HPDE6-E6E7 (cell line): ENCODE results near the gene AHR.
"Not testable (repeated sequence)": the region's sequence is repeated elsewhere in the genome, so short reads cannot be mapped to it uniquely, and the experiment has no call there.

Source experiments
- DNase-seq: peaks from one replicate; pipeline ENCODE4 v3.0.0; 2011; ENCODE audit warnings: missing footprints; ENCODE audit errors: extremely low spot score

Gene AHR

DNA sequence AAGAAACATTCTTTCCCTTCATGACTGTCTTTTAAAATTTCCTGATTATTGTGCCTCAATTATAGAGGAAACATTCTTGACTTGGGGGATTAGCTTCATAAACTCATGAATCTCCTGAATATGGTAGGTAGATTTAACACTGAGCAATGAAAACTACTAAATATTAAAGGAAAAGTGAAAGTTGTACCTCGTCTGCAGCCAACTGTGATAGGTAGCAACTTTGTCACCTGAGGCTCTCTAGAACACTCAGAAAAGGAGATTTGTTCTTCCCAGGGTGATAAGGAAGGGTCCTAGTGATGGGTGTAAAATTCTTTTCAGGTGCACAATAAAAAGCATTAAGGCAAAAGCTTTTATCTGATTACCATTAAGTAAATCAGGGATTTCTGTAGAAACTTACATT lies 78.1 kb downstream of the AHR start:
- no peak for DNase-seq

GRCh38 chr7:17380736-17381662 lies 82.5 kb downstream of the AHR start:
- DNase-seq, result no peak

DNA sequence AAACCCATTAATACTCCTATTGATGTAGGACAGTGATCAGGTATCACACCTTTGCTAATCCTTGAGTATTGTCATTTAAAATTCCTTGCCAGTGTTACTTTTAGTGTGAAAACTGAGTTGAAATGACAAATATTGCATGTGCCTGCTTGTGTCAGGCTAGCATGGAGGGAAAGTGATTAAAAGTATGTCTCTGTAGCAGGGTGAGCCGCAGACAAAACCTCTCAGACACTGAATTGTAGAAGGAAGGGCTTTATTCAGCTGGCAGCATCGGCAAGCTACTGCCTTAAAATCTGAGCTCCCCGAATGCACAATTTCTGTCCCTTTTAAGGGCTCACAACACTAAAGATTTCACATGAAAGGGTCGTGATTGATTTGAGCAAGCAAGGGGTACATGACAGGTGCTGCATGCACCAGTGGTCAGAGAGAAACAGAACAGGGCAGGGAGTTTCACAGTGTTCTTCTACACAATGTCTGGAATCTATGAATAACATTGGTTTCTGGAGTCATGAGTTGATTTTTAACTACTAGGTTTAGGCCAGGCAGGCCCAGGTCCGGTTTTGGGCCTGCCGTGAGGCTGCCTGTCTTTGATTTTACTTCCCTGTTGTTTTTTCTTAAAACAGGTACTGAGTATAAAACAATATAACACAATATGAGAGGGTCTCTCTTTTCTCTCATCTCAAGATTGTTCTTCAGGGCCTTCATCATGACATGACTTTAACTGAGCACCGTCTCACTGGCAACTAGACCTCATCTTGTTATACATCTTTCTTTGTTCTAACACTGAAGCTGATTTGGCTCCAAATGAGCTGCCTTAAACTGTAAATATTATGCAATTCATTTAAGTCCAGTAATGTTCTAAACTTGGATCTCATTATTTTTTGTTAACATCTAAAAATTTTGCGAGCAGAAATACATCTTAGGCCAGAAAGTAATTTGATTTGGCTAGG lies 84.2 kb downstream of the AHR start:
- not testable (repeated sequence) for DNase-seq

DNA sequence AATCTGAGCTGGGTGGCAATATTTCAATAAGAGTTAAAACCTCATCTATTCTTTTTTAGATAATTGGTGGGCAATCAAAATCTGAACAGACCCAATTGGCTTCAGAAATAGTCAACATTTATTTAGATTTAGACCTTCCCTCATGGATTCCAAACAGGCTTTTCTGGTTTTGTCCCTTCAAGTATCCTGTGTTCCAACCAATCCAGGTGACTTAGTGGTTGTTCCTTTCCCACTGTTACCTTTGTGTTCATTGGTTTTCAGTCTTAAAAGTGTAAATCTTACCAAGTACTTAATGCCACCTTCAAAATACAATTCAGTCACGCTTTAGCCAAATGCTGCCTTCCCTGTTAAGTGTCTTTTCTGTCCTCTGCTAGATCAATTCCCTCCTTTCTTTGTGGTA lies 85.9 kb downstream of the AHR start:
- no peak for DNase-seq

DNA sequence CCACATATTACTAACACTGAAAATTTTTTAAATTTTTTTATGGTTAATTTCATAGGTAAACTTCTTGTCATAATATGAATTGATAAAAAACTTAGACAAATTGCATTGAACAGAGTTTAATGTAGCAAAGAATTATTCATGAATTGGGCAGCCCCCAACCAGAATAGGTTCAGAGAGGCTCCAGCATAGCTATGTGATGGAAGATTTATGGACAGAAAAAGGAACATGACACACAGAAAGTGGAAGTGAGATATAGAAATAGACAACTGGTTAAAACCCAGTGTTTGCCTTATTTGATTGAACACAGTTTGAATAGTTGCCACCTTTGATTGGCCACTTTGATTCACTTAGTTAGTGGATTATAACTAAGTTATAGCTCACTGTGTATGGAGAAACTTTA lies 87.2 kb downstream of the AHR start:
- DNase-seq, result no peak

DNA sequence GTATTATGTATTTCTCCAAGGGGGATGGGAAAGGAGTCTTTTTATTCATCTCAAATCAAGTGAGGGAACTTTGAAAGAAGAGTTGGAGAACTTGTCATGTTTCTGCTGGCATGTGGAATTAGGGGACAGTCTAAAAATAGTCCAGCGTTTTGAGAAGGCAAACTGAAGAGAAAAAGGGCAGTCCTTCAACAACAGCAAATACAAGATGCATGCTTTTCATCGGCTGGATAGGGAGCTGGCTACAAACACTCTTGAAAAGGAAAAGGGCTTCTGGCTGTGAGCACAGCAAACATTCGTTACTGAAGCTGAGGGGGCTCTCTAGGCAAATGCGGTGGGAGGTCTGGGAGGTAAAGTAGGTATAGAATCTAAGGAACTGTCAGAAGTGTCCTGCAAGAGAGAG lies 91.9 kb downstream of the AHR start:
- no peak for DNase-seq

- no peak for DNase-seq
Measured at GRCh38 chr7:17391366-17391765, 92.9 kb downstream of the AHR start.

- DNase-seq, result no peak
Measured at GRCh38 chr7:17392846-17393245, 94.4 kb downstream of the AHR start.

DNA sequence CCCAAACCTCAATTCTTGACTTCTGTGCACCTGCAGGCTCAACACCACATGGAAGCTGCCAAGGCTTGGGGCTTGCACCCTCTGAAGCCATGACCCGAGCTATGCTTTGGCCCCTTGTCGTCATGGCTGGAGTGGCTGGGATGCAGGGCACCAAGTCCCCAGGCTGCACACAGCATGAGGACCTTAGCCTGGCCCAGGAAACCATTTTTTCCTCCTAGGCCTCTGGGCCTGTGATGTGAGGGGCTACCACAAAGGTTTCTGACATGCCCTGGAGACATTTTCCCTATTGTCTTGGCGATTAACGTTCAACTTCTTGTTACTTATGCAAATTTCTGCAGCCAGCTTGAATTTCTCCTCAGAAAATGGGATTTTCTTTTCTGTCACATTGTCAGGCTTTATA lies 96.1 kb downstream of the AHR start:
- DNase-seq, result not testable (repeated sequence)
